ENCODE data around the gene C11orf86. TPM values are rescaled to one million over a fixed set of nuclear protein-coding genes. Genes with fewer than 3 reads are reported as not detected.
A peak's percentile ranks its signal among the peaks of the same experiment; 100 is the strongest.

The C11orf86 gene
- total RNA-seq, 2 donors from 2014 or later: not detected

DNA sequence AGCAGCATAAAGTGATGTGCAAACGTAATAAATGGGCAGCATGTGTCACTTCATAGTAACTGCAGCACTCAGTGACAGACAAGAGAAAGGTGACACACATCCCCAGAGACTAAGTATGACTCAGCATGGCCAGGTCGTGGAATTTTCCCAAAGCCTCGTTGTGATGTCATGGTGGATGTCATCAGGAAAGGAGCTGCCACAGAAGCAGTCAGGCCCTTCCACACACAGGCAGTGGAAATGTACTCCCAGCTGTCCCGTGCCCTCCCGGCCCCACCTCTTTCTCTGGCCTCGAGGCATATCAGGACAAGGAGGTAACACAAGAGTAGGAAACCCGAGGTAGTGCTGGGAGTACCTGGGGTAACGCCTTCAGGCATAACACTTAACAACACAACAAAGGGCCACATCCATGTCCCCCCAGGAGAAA is 25.0 kb upstream of the C11orf86 start:
- H3K27ac ChIP-seq: peak overlapping the region in 1 of 2 donors; percentile 39
- peak; percentile 25 for DNase-seq (ENCODE audit: low spot score)

DNA sequence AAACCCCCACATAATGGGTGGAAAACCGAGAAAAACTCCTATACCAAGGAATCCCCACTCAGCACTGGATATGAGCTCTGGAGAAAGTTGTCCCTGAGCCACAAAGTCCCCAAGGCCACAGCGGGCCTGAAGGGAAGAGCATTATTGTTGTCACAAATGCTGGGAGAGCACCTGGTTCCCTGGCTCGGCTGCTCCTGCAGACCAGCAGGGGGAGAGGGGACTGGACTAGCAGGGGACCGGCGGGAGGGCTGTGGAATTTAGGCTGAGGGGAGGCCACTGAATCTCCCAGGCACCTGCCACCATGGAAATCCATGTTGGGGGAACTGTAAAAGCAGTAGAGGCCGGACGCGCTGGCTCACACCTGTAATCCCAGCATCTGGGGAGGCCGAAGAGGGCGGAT is 24.0 kb upstream of the C11orf86 start:
- H3K27ac ChIP-seq: peak overlapping the region in 1 of 2 donors; percentile 77
- no peaks in the 10 kb centered on the region for H3K27me3 ChIP-seq (replicated peaks; ENCODE audit: insufficient read depth)
- TF ChIP-seq POLR2A (IDR thresholded peaks at IDR 0.05): no peak
- no peak for DNase-seq (ENCODE audit: low spot score)
- no peaks in the 10 kb centered on the region for H3K9me3 ChIP-seq
- H3K36me3 ChIP-seq: no peaks in the 10 kb centered on the region
- WGBS: 94% methylated on average over 10 of the region's 10 CpGs
- intact Hi-C loops (cut with DNase I): no loop called here
- H3K4me1 ChIP-seq (replicated peaks): no peaks in the 10 kb centered on the region
- H3K4me3 ChIP-seq: no peak overlapping the region

More for the DNA sequence above, 25.0 kb upstream of the C11orf86 start:
- intact Hi-C loops (cut with DNase I): no loop called here
- Histone ChIP-seq H3K4me3 (no peak overlapping the region), H3K36me3 (no peaks in the 10 kb centered on the region), H3K9me3 (no peaks in the 10 kb centered on the region), H3K27me3 (replicated peaks; ENCODE audit: insufficient read depth) (no peaks in the 10 kb centered on the region), H3K4me1 (replicated peaks) (no peaks in the 10 kb centered on the region)
- TF ChIP-seq, protein P1, sequence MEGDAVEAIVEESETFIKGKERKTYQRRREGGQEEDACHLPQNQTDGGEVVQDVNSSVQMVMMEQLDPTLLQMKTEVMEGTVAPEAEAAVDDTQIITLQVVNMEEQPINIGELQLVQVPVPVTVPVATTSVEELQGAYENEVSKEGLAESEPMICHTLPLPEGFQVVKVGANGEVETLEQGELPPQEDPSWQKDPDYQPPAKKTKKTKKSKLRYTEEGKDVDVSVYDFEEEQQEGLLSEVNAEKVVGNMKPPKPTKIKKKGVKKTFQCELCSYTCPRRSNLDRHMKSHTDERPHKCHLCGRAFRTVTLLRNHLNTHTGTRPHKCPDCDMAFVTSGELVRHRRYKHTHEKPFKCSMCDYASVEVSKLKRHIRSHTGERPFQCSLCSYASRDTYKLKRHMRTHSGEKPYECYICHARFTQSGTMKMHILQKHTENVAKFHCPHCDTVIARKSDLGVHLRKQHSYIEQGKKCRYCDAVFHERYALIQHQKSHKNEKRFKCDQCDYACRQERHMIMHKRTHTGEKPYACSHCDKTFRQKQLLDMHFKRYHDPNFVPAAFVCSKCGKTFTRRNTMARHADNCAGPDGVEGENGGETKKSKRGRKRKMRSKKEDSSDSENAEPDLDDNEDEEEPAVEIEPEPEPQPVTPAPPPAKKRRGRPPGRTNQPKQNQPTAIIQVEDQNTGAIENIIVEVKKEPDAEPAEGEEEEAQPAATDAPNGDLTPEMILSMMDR (IDR thresholded peaks at IDR 0.05): no peak
- TF ChIP-seq POLR2A (IDR thresholded peaks at IDR 0.05) (peak; percentile 12), POLR2AphosphoS5 (IDR thresholded peaks at IDR 0.05) (peak; percentile 8)
- WGBS: 49% methylated on average over 8 of the region's 8 CpGs

DNA sequence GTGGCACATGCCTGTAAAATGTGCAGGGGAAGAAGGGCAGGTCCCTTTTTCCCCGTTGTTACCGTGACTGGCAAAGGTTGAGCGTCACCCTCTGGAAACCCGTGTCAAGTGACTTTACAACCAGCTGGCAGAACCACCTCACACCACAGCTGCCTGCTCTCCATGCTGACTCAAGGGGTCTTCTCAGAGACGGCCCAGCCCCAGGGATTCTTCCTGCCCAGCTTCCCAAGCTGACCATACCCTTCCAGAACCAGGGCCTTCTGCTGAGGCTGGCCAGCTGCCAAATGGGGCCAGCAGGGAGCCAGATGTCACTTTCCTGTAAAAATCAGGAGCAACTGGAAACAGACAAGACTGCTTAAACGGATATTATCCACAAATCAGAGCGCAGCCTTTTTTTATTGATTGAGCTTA is 23.2 kb upstream of the C11orf86 start:
- TF ChIP-seq POLR2A (IDR thresholded peaks at IDR 0.05) (no peak), POLR2AphosphoS5 (IDR thresholded peaks at IDR 0.05) (peak; percentile 71)
- TF ChIP-seq, protein P1 (IDR thresholded peaks at IDR 0.05): no peak
- intact Hi-C loops (cut with DNase I): no loop called here
- H3K27me3 ChIP-seq (replicated peaks; ENCODE audit: insufficient read depth): no peaks in the 10 kb centered on the region
- no peaks in the 10 kb centered on the region for H3K9me3 ChIP-seq
- DNase-seq (ENCODE audit: low spot score): peak; percentile 51
- no peaks in the 10 kb centered on the region for H3K36me3 ChIP-seq
- H3K4me3 ChIP-seq: no peak overlapping the region
- peak overlapping the region; percentile 36 to 77 for H3K27ac ChIP-seq
- no peaks in the 10 kb centered on the region for H3K4me1 ChIP-seq (replicated peaks)
- WGBS: 40% methylated on average over 6 of the region's 7 CpGs

DNA sequence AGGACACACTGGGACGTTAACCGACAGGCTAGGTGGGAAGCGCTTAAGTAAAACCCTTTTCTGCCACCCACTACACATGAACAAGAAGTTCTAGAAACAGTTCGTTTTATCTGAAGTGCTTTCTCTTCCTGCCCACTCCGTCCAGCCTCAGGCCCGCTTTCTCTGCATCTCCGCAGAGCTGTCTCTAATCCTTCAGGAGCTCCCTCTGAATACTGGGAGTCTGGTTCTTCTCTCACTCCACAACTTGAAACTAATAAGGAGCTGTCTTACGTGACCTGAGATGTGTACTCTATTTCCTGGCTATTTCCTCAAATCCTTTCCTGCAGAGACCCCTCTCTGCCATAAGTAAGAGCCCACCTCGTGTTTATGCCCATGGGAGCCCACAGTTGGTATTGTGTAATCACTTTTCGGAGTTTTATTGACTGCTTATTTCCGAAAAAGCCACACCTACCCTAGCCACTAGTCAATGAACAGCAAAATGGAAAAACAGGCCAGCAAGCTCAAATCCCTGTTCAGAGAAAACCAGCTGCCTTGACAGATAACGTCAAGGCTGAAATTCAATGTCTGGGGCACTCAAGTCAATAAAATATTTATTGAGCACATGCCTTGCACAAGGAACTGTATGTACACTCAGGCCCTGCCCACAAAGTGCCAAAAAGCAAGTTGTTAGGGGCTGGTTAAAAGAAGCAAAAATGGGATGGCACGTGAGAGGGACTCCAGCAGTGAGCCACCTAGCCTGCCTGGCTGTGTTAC is 21.8 kb upstream of the C11orf86 start:
- no peaks in the 10 kb centered on the region for H3K36me3 ChIP-seq
- TF ChIP-seq, protein P1 (IDR thresholded peaks at IDR 0.05): peak in 1 of 4 experiments; percentile 11
- TF ChIP-seq POLR2AphosphoS5 (IDR thresholded peaks at IDR 0.05) (peak; percentile 82), POLR2A (IDR thresholded peaks at IDR 0.05) (no peak)
- no peaks in the 10 kb centered on the region for H3K4me1 ChIP-seq (replicated peaks)
- intact Hi-C loops (cut with DNase I): no loop called here
- peak overlapping the region; percentile 36 to 77 for H3K27ac ChIP-seq
- WGBS: 71% methylated on average over 13 of the region's 13 CpGs
- H3K27me3 ChIP-seq (replicated peaks; ENCODE audit: insufficient read depth): no peaks in the 10 kb centered on the region
- peak; percentile 33 for DNase-seq (ENCODE audit: low spot score)
- H3K9me3 ChIP-seq: no peaks in the 10 kb centered on the region
- H3K4me3 ChIP-seq: no peak overlapping the region

DNA sequence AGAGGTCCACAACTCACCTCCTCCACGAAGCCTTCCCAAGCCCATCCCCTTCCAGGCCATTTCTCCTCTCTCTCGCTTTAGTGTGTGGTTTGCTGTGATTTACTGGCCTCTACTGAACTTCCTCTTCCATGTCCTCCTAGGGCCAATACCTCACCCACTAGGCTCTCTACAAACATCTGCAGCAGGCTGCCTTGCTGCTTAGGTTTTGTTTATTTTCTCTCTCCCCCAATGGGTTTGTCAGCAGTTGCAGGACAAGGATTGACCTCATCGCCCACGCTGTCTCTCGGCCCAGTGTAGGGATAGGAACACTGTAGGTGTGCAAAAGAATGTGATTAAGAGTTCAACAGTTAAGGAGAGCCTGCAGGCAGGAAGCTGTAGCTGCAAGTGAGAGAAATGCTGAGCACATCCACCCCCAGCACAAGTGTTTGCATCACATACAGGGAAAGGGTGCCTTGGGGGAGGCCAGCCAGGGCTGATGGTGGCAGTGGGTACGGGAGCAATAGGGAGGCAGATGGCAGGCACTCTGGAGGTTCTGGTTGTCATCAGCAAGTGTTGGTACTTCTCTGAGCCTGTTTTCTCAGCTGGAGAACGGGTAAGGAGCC is 18.3 kb upstream of the C11orf86 start:
- no peaks in the 10 kb centered on the region for H3K36me3 ChIP-seq
- no peaks in the 10 kb centered on the region for H3K27me3 ChIP-seq (replicated peaks; ENCODE audit: insufficient read depth)
- no peak overlapping the region for H3K4me3 ChIP-seq
- WGBS: 69% methylated on average over 7 of the region's 7 CpGs
- H3K4me1 ChIP-seq (replicated peaks): peaks cover 5% of the 10 kb centered on the region
- no peak for DNase-seq (ENCODE audit: low spot score)
- intact Hi-C loops (cut with DNase I): no loop called here
- H3K27ac ChIP-seq: peak overlapping the region in 1 of 2 donors; percentile 79
- no peak for TF ChIP-seq POLR2AphosphoS5 (IDR thresholded peaks at IDR 0.05)
- no peak for TF ChIP-seq POLR2A (IDR thresholded peaks at IDR 0.05)
- TF ChIP-seq, protein P1 (IDR thresholded peaks at IDR 0.05): peak in 1 of 4 experiments; percentile 16
- no peaks in the 10 kb centered on the region for H3K9me3 ChIP-seq
